ENCODE data around the gene MED9. TPM values are rescaled to one million over a fixed set of nuclear protein-coding genes. Genes with fewer than 3 reads are reported as not detected.
"Not testable (repeated sequence)": the region's sequence is repeated elsewhere in the genome, so short reads cannot be mapped to it uniquely, and the experiment has no call there.

The MED9 gene
- total and polyA plus RNA-seq, 9 donors = 11.5 to 15.7 (median 13.8) TPM

- no peaks in the 10 kb centered on the region for H3K4me1 ChIP-seq (ENCODE audit: insufficient read depth)
- no peaks in the 10 kb centered on the region for H3K27me3 ChIP-seq
- no peaks in the 10 kb centered on the region for H3K36me3 ChIP-seq
- no peak overlapping the region for H3K4me3 ChIP-seq
- intact Hi-C loops (cut with DNase I) = no loop called here
- 77 to 90% (median 85%) methylated on average over 4 of the region's 4 CpGs for WGBS, 3 donors
- no peak overlapping the region for H3K27ac ChIP-seq
- DNase-seq = no peak
- TF ChIP-seq POLR2A (IDR thresholded peaks at IDR 0.05) = no peak
- no peak for TF ChIP-seq CTCF (IDR thresholded peaks at IDR 0.05)
- TF ChIP-seq EP300 (IDR thresholded peaks at IDR 0.05) = no peak
- no peaks in the 10 kb centered on the region for H3K9me3 ChIP-seq
Observed at GRCh38 chr17:17448723-17449122, 28.1 kb upstream of the MED9 start.

- no peak overlapping the region for H3K27ac ChIP-seq
- H3K4me1 ChIP-seq (ENCODE audit: insufficient read depth) = no peaks in the 10 kb centered on the region
- no peaks in the 10 kb centered on the region for H3K9me3 ChIP-seq
- H3K4me3 ChIP-seq = no peak overlapping the region
- 74 to 80% (median 75%) methylated on average over 9 of the region's 9 CpGs for WGBS, 3 donors
- no peak for TF ChIP-seq CTCF (IDR thresholded peaks at IDR 0.05)
- no peak for TF ChIP-seq POLR2A (IDR thresholded peaks at IDR 0.05)
- TF ChIP-seq EP300 (IDR thresholded peaks at IDR 0.05) = no peak
- H3K27me3 ChIP-seq = no peaks in the 10 kb centered on the region
- H3K36me3 ChIP-seq = no peaks in the 10 kb centered on the region
- intact Hi-C loops (cut with DNase I) = no loop called here
- DNase-seq = no peak
Observed at GRCh38 chr17:17453088-17453487, 23.7 kb upstream of the MED9 start.

GRCh38 chr17:17454276-17454675 lies 22.5 kb upstream of the MED9 start:
- DNase-seq = no peak
- TF ChIP-seq CTCF (IDR thresholded peaks at IDR 0.05) (no peak), POLR2A (IDR thresholded peaks at IDR 0.05) (no peak), EP300 (IDR thresholded peaks at IDR 0.05) (no peak)
- no peak overlapping the region for H3K27ac ChIP-seq
- no peaks in the 10 kb centered on the region for H3K9me3 ChIP-seq
- no peak overlapping the region for H3K4me3 ChIP-seq
- H3K36me3 ChIP-seq = no peaks in the 10 kb centered on the region
- intact Hi-C loops (cut with DNase I) = no loop called here
- no peaks in the 10 kb centered on the region for H3K27me3 ChIP-seq
- 82 to 89% (median 82%) methylated on average over 1 of the region's 1 CpG for WGBS, 3 donors
- H3K4me1 ChIP-seq (ENCODE audit: insufficient read depth) = no peaks in the 10 kb centered on the region

GRCh38 chr17:17454700-17455099 lies 22.1 kb upstream of the MED9 start:
- WGBS, 3 donors = 24 to 47% (median 37%) methylated on average over 1 of the region's 1 CpG
- H3K4me3 ChIP-seq; H3K27me3 ChIP-seq; H3K9me3 ChIP-seq; H3K36me3 ChIP-seq; DNase-seq; H3K4me1 ChIP-seq (ENCODE audit: insufficient read depth); H3K27ac ChIP-seq; intact Hi-C loops (cut with DNase I): not testable (repeated sequence)

- H3K27ac ChIP-seq = no peak overlapping the region
- no peaks in the 10 kb centered on the region for H3K4me1 ChIP-seq (ENCODE audit: insufficient read depth)
- no peak for DNase-seq
- intact Hi-C loops (cut with DNase I) = no loop called here
- no peaks in the 10 kb centered on the region for H3K36me3 ChIP-seq
- 76 to 91% (median 82%) methylated on average over 4 of the region's 4 CpGs for WGBS, 3 donors
- H3K27me3 ChIP-seq = no peaks in the 10 kb centered on the region
- no peaks in the 10 kb centered on the region for H3K9me3 ChIP-seq
- H3K4me3 ChIP-seq = no peak overlapping the region
- no peak for TF ChIP-seq POLR2A (IDR thresholded peaks at IDR 0.05)
- no peak for TF ChIP-seq CTCF (IDR thresholded peaks at IDR 0.05)
- TF ChIP-seq EP300 (IDR thresholded peaks at IDR 0.05) = no peak
Observed at GRCh38 chr17:17455173-17455572, 21.6 kb upstream of the MED9 start.
